Naive thymus-derived CD4-positive, alpha-beta T cell (primary cell): ENCODE results near the gene TEFM. TPM values are rescaled to one million over a fixed set of nuclear protein-coding genes. Genes with fewer than 3 reads are reported as not detected.
"Not testable (repeated sequence)": the region's sequence is repeated elsewhere in the genome, so short reads cannot be mapped to it uniquely, and the experiment has no call there.

Experiments
- ATAC-seq: fragments of 150-1000 bp; cut with Tn5 transposase; 2 replicates; pipeline ENCODE4 v1.10.0; 2021; ENCODE audit warnings: mild to moderate bottlenecking, moderate library complexity
- CTCF ChIA-PET: fragments of 350-600 bp; sonication (Branson Sonifier 250); formaldehyde crosslinking; loops from one replicate; lab custom pipeline; 2021; ENCODE audit warnings: antibody characterized with exemption; lab: Charles Lee
- POLR2A ChIA-PET: fragments of 350-600 bp; sonication (Branson Sonifier 250); formaldehyde crosslinking; loops from one replicate; lab custom pipeline; 2021; ENCODE audit warnings: antibody characterized with exemption, inconsistent platforms; lab: Charles Lee
- DNase-seq, 9 donors: peaks; one replicate each; pipeline versions ENCODE4 v3.0.0 to v3.0.0-alpha.2; 2020 to 2022; ENCODE audit warnings: mixed read lengths in 1 of 9
- H3K27ac ChIP-seq: one replicate; pipeline ENCODE4 v1.7.0; 2013; ENCODE audit warnings: mild to moderate bottlenecking, low read depth, low read length, moderate library complexity
- H3K27me3 ChIP-seq, 2 donors: one replicate each; pipeline ENCODE4 v1.7.0; 2013; ENCODE audit warnings: low read length in 2 of 2, mild to moderate bottlenecking in 2 of 2, moderate library complexity in 2 of 2; ENCODE audit not compliant: control insufficient read depth in 2 of 2, insufficient read depth in 2 of 2
- H3K36me3 ChIP-seq, 3 experiments: 1 replicate in 2 of 3; 2 replicates in 1 of 3; pipeline ENCODE4 v1.7.0; 2013; ENCODE audit warnings: low read length in 3 of 3, mild to moderate bottlenecking in 3 of 3, moderate library complexity in 1 of 3; ENCODE audit not compliant: insufficient read depth in 3 of 3, control insufficient read depth in 2 of 3
- H3K4me1 ChIP-seq, 2 donors: one replicate each; pipeline ENCODE4 v1.7.0; 2013; ENCODE audit warnings: low read length in 2 of 2, mild to moderate bottlenecking in 2 of 2, moderate library complexity in 1 of 2; ENCODE audit not compliant: control insufficient read depth in 2 of 2, insufficient read depth in 2 of 2
- H3K4me3 ChIP-seq: 2 replicates; pipeline ENCODE4 v1.7.0; 2013; ENCODE audit warnings: mild to moderate bottlenecking, low read length
- H3K9me3 ChIP-seq, 3 experiments: 1 replicate in 2 of 3; 2 replicates in 1 of 3; pipeline ENCODE4 v1.7.0; 2013; ENCODE audit warnings: low read length in 3 of 3; ENCODE audit not compliant: control insufficient read depth in 2 of 3
- H3K27ac Mint-ChIP-seq, 9 donors: one replicate each; pipeline ENCODE4 v1.8.0; 2020 to 2022; ENCODE audit warnings: mixed read lengths in 9 of 9, mild to moderate bottlenecking in 8 of 9, moderate library complexity in 5 of 9, inconsistent platforms in 2 of 9
- H3K27me3 Mint-ChIP-seq, 5 donors: one replicate each; pipeline ENCODE4 v1.8.0; 2021 to 2022; ENCODE audit warnings: mixed read lengths in 5 of 5, mild to moderate bottlenecking in 1 of 5
- H3K36me3 Mint-ChIP-seq, 5 donors: one replicate each; pipeline ENCODE4 v1.8.0; 2020 to 2022; ENCODE audit warnings: mixed read lengths in 5 of 5, mild to moderate bottlenecking in 3 of 5, inconsistent platforms in 1 of 5
- H3K4me1 Mint-ChIP-seq, 7 donors: one replicate each; pipeline ENCODE4 v1.8.0; 2020 to 2022; ENCODE audit warnings: mixed read lengths in 7 of 7, mild to moderate bottlenecking in 3 of 7, inconsistent platforms in 1 of 7
- H3K4me3 Mint-ChIP-seq, 10 donors: one replicate each; pipeline ENCODE4 v1.8.0; 2020 to 2022; ENCODE audit warnings: mild to moderate bottlenecking in 10 of 10, mixed read lengths in 10 of 10, moderate library complexity in 6 of 10, inconsistent platforms in 2 of 10
- H3K9me3 Mint-ChIP-seq, 11 donors: one replicate each; pipeline ENCODE4 v1.8.0; 2020 to 2022; ENCODE audit warnings: mixed read lengths in 11 of 11, mild to moderate bottlenecking in 4 of 11, inconsistent platforms in 1 of 11, moderate library complexity in 1 of 11
- intact Hi-C, 2 donors: fragments of 100-400 bp; cut with micrococcal nuclease; formaldehyde crosslinking; loops; one replicate each; pipeline ENCODE4 v1.15.1; 2023
- polyA plus RNA-seq, 2 donors: library from polyadenylated mRNA; unstranded; fragments of 300-500 nt; fragmentation: Illumina TruSeq; gene quantifications; one replicate each; pipeline ENCODE4 v1.2.3, GENCODE V29; 2021
- total RNA-seq, 6 experiments: library from RNA in 5 of 6; stranded (reverse) in 5 of 6; gene quantifications; 1 replicate in 5 of 6; 2 replicates in 1 of 6; pipeline ENCODE4 v1.2.3 and lab custom pipeline; 2021 to 2026

Gene TEFM
- total and polyA plus RNA-seq, 7 experiments from 2014 or later, result 8.5 to 23.1 (median 18.2) TPM

- Mint-ChIP-seq H3K36me3 (no peaks in the 10 kb centered on the region), H3K4me1 (peaks cover 0 to 7% (median under 1%) of the 10 kb centered on the region in 7 donors), H3K27ac (no peak overlapping the region), H3K4me3 (no peak overlapping the region), H3K9me3 (no peaks in the 10 kb centered on the region), H3K27me3 (peaks cover 8 to 25% (median 10%) of the 10 kb centered on the region in 5 donors)
- intact Hi-C loops, result no loop called here
- Histone ChIP-seq H3K9me3 (no peaks in the 10 kb centered on the region), H3K36me3 (no peaks in the 10 kb centered on the region), H3K27me3 (no peaks in the 10 kb centered on the region), H3K4me3 (no peak overlapping the region), H3K4me1 (no peaks in the 10 kb centered on the region), H3K27ac (no peak overlapping the region)
- ATAC-seq (no peak), DNase-seq (no peak)
- POLR2A ChIA-PET, result interaction anchor here (0.7 to 0.9 kb wide), 2 partner anchors 21 to 62 kb away, joined by 3 to 4 read pairs; no protein-coding TSS in a partner anchor
- CTCF ChIA-PET, result no interaction called here
Observed at GRCh38 chr17:30915833-30916611, 10.0 kb upstream of the TEFM start.

GRCh38 chr17:30913955-30914354 is 7.9 kb upstream of the TEFM start:
- ATAC-seq (no peak), DNase-seq (no peak)
- intact Hi-C loops, result no loop called here
- Mint-ChIP-seq H3K36me3 (no peaks in the 10 kb centered on the region), H3K9me3 (no peaks in the 10 kb centered on the region), H3K4me1 (peaks cover 2 to 9% (median 3%) of the 10 kb centered on the region in 7 donors), H3K27ac (no peak overlapping the region), H3K4me3 (no peak overlapping the region), H3K27me3 (peaks cover 0 to 9% (median 0%) of the 10 kb centered on the region in 5 donors)
- no peaks in the 10 kb centered on the region for H3K36me3 ChIP-seq
- ChIA-PET CTCF (no interaction called here), POLR2A (no interaction called here)
- H3K27ac ChIP-seq, result no peak overlapping the region
- no peaks in the 10 kb centered on the region for H3K9me3 ChIP-seq
- no peaks in the 10 kb centered on the region for H3K4me1 ChIP-seq
- H3K27me3 ChIP-seq, result no peaks in the 10 kb centered on the region
- H3K4me3 ChIP-seq, result no peak overlapping the region

- H3K9me3 Mint-ChIP-seq, H3K27ac Mint-ChIP-seq, H3K36me3 Mint-ChIP-seq, DNase-seq, H3K27ac ChIP-seq, ATAC-seq, H3K27me3 ChIP-seq, POLR2A ChIA-PET, intact Hi-C loops, H3K4me3 ChIP-seq, H3K27me3 Mint-ChIP-seq, H3K36me3 ChIP-seq, H3K9me3 ChIP-seq, H3K4me3 Mint-ChIP-seq: not testable (repeated sequence)
- H3K4me1 ChIP-seq, result peaks cover 9 to 13% of the 10 kb centered on the region in 2 donors
- H3K4me1 Mint-ChIP-seq, result peaks cover 20 to 37% (median 31%) of the 10 kb centered on the region in 7 donors
- CTCF ChIA-PET, result interaction anchor here (0.6 kb wide), 1 partner anchor 806 kb away, joined by 3 read pairs; no protein-coding TSS in a partner anchor
Observed at GRCh38 chr17:30910151-30910550, 4.1 kb upstream of the TEFM start.

GRCh38 chr17:30908717-30909420 is 2.8 kb upstream of the TEFM start:
- H3K4me1 ChIP-seq, result peaks cover 9 to 13% of the 10 kb centered on the region in 2 donors
- ChIA-PET POLR2A (no interaction called here), CTCF (no interaction called here)
- H3K4me3 ChIP-seq, result no peak overlapping the region
- peaks cover 0 to 3% (median 1%) of the 10 kb centered on the region in 5 donors for H3K36me3 Mint-ChIP-seq
- H3K4me3 Mint-ChIP-seq, result peak overlapping the region in 5 of 10 donors; percentile 20 to 96 (median 36)
- H3K9me3 ChIP-seq, result no peaks in the 10 kb centered on the region
- no peaks in the 10 kb centered on the region for H3K27me3 ChIP-seq
- ATAC-seq (no peak), DNase-seq (no peak)
- intact Hi-C loops, result loop anchor here (5.0 kb wide), 5 partner anchors 77 to 1533 kb away; partner anchors contain the start of genes ATAD5 (in 1 of the 2), CRLF3 (in 1 of the 2), NSRP1 (in 1 of the 2) and PSMD11 (in 1 of the 2)
- H3K27ac Mint-ChIP-seq, result peak overlapping the region in 2 of 9 donors; percentile 11 to 36
- no peaks in the 10 kb centered on the region for H3K27me3 Mint-ChIP-seq
- peaks cover 26 to 46% (median 38%) of the 10 kb centered on the region in 7 donors for H3K4me1 Mint-ChIP-seq
- no peaks in the 10 kb centered on the region for H3K9me3 Mint-ChIP-seq
- H3K27ac ChIP-seq, result no peak overlapping the region
- H3K36me3 ChIP-seq, result peaks cover 0 to 4% (median 0%) of the 10 kb centered on the region in 3 experiments

GRCh38 chr17:30905742-30906100 is 317 bp downstream of the TEFM start:
- Mint-ChIP-seq H3K27ac (peak overlapping the region; percentile 77 to 99 (median 92)), H3K36me3 (peaks cover 3 to 16% (median 8%) of the 10 kb centered on the region in 5 donors), H3K27me3 (no peaks in the 10 kb centered on the region), H3K9me3 (no peaks in the 10 kb centered on the region), H3K4me1 (peaks cover 33 to 67% (median 59%) of the 10 kb centered on the region in 7 donors), H3K4me3 (peak overlapping the region; percentile 88 to 99 (median 92))
- peak overlapping the region; percentile 96 for H3K4me3 ChIP-seq
- H3K27ac ChIP-seq, result peak overlapping the region; percentile 88
- intact Hi-C loops, result loop anchor here (1.0 to 5.0 kb wide), 9 partner anchors 65 to 1537 kb away; partner anchors contain the start of genes ATAD5 (in 1 of the 2), CPD (in 1 of the 2), CRLF3 (in 1 of the 2) and EVI2A (in 1 of the 2)
- peaks cover 0 to 14% (median 7%) of the 10 kb centered on the region in 3 experiments for H3K36me3 ChIP-seq
- no peaks in the 10 kb centered on the region for H3K9me3 ChIP-seq
- ATAC-seq (peak; percentile 33), DNase-seq (peak in 4 of 9 donors; percentile 2 to 47 (median 6))
- POLR2A ChIA-PET, result interaction anchor here (0.8 kb wide), 1 partner anchor 9 kb away, joined by 3 read pairs; no protein-coding TSS in a partner anchor
- H3K27me3 ChIP-seq, result no peaks in the 10 kb centered on the region
- H3K4me1 ChIP-seq, result peaks cover 9 to 13% of the 10 kb centered on the region in 2 donors
- CTCF ChIA-PET, result interaction anchor here (0.7 kb wide), 1 partner anchor 305 kb away, joined by 3 read pairs; no protein-coding TSS in a partner anchor

GRCh38 chr17:30897311-30897710 is 8.7 kb downstream of the TEFM start:
- Mint-ChIP-seq H3K9me3 (no peaks in the 10 kb centered on the region), H3K4me3 (no peak overlapping the region), H3K27ac (peak overlapping the region in 1 of 9 donors; percentile 34), H3K27me3 (no peaks in the 10 kb centered on the region), H3K36me3 (peaks cover 0 to 25% (median 5%) of the 10 kb centered on the region in 5 donors), H3K4me1 (peaks cover 5 to 20% (median 13%) of the 10 kb centered on the region in 7 donors)
- CTCF ChIA-PET, result no interaction called here
- Histone ChIP-seq H3K27me3 (no peaks in the 10 kb centered on the region), H3K36me3 (peaks cover 3 to 34% (median 6%) of the 10 kb centered on the region in 3 experiments), H3K4me3 (no peak overlapping the region), H3K27ac (no peak overlapping the region), H3K9me3 (no peaks in the 10 kb centered on the region), H3K4me1 (no peaks in the 10 kb centered on the region)
- ATAC-seq (no peak), DNase-seq (no peak)
- POLR2A ChIA-PET, result no interaction called here
- intact Hi-C loops, result no loop called here
